Measurements from ENCODE around the gene SH3GL2.

The SH3GL2 gene

GRCh38 chr9:17653947-17654465, 75.1 kb downstream of the SH3GL2 start:
- no peak for DNase-seq (ENCODE audit: low read depth in 1 of 2, low spot score in 1 of 2)

- no peak for DNase-seq (ENCODE audit: low read depth in 1 of 2, low spot score in 1 of 2)
These were observed 78.0 kb downstream of the SH3GL2 start for GRCh38 chr9:17656889-17657288.

- DNase-seq (ENCODE audit: low read depth in 1 of 2, low spot score in 1 of 2): no peak
These were observed 79.4 kb downstream of the SH3GL2 start for GRCh38 chr9:17658237-17658636.

- DNase-seq (ENCODE audit: low read depth in 1 of 2, low spot score in 1 of 2): no peak
These were observed 81.3 kb downstream of the SH3GL2 start for GRCh38 chr9:17660158-17660557.

GRCh38 chr9:17665450-17665849, 86.6 kb downstream of the SH3GL2 start:
- DNase-seq (ENCODE audit: low read depth in 1 of 2, low spot score in 1 of 2): no peak

GRCh38 chr9:17669206-17669605, 90.3 kb downstream of the SH3GL2 start:
- DNase-seq (ENCODE audit: low read depth in 1 of 2, low spot score in 1 of 2): no peak

GRCh38 chr9:17682684-17683083, 103.8 kb downstream of the SH3GL2 start:
- DNase-seq (ENCODE audit: low read depth in 1 of 2, low spot score in 1 of 2): no peak

- DNase-seq (ENCODE audit: low read depth in 1 of 2, low spot score in 1 of 2): no peak
These were observed 110.0 kb downstream of the SH3GL2 start for GRCh38 chr9:17688834-17689233.

GRCh38 chr9:17694336-17694735, 115.5 kb downstream of the SH3GL2 start:
- no peak for DNase-seq (ENCODE audit: low read depth in 1 of 2, low spot score in 1 of 2)

- no peak for DNase-seq (ENCODE audit: low read depth in 1 of 2, low spot score in 1 of 2)
These were observed 116.6 kb downstream of the SH3GL2 start for GRCh38 chr9:17695482-17695881.

GRCh38 chr9:17699615-17700330, 120.9 kb downstream of the SH3GL2 start:
- DNase-seq (ENCODE audit: low read depth in 1 of 2, low spot score in 1 of 2): no peak

- DNase-seq (ENCODE audit: low read depth in 1 of 2, low spot score in 1 of 2): no peak
These were observed 127.5 kb downstream of the SH3GL2 start for GRCh38 chr9:17706347-17706746.

- DNase-seq (ENCODE audit: low read depth in 1 of 2, low spot score in 1 of 2): no peak
These were observed 140.2 kb downstream of the SH3GL2 start for GRCh38 chr9:17719053-17719452.

- no peak for DNase-seq (ENCODE audit: low read depth in 1 of 2, low spot score in 1 of 2)
These were observed 143.1 kb downstream of the SH3GL2 start for GRCh38 chr9:17721954-17722353.

- DNase-seq (ENCODE audit: low read depth in 1 of 2, low spot score in 1 of 2): no peak
These were observed 144.8 kb downstream of the SH3GL2 start for GRCh38 chr9:17723656-17724055.

GRCh38 chr9:17725399-17726010, 146.6 kb downstream of the SH3GL2 start:
- DNase-seq (ENCODE audit: low read depth in 1 of 2, low spot score in 1 of 2): no peak

- DNase-seq (ENCODE audit: low read depth in 1 of 2, low spot score in 1 of 2): no peak
These were observed 147.4 kb downstream of the SH3GL2 start for GRCh38 chr9:17726298-17726697.

- DNase-seq (ENCODE audit: low read depth in 1 of 2, low spot score in 1 of 2): no peak
These were observed 152.0 kb downstream of the SH3GL2 start for GRCh38 chr9:17730899-17731298.

GRCh38 chr9:17731308-17731707, 152.4 kb downstream of the SH3GL2 start:
- DNase-seq (ENCODE audit: low read depth in 1 of 2, low spot score in 1 of 2): no peak

- DNase-seq (ENCODE audit: low read depth in 1 of 2, low spot score in 1 of 2): no peak
These were observed 155.8 kb downstream of the SH3GL2 start for GRCh38 chr9:17734674-17735073.

GRCh38 chr9:17735859-17736258, 157.0 kb downstream of the SH3GL2 start:
- no peak for DNase-seq (ENCODE audit: low read depth in 1 of 2, low spot score in 1 of 2)

GRCh38 chr9:17739022-17739421, 160.2 kb downstream of the SH3GL2 start:
- no peak for DNase-seq (ENCODE audit: low read depth in 1 of 2, low spot score in 1 of 2)

- no peak for DNase-seq (ENCODE audit: low read depth in 1 of 2, low spot score in 1 of 2)
These were observed 160.9 kb downstream of the SH3GL2 start for GRCh38 chr9:17739736-17740135.

Measured in activated T-helper 1 cell treated with anti-CD3 and anti-CD28 coated beads, Interleukin-2, amount 50 U/mL, for 16 hours (primary cell).